GM12865 (cell line): ENCODE results near the gene SERGEF.
A peak's percentile ranks its signal among the peaks of the same experiment; 100 is the strongest.

Experiments used
- DNase-seq: peaks from one replicate; pipeline ENCODE4 v3.0.0; 2010; ENCODE audit warnings: low read depth
- H3K4me3 ChIP-seq: 2 replicates; pipeline ENCODE4 v1.5.1; 2011; ENCODE audit warnings: mild to moderate bottlenecking, low read depth, low read length, control low read depth
- TF ChIP-seq, protein P1 (sequence below): IDR thresholded peaks from 2 replicates; pipeline ENCODE4 v1.5.1; 2011; ENCODE audit warnings: low read length, control low read depth, low read depth, inconsistent platforms; ENCODE audit not compliant: insufficient read depth; ENCODE audit errors: missing control alignments

The SERGEF gene

DNA sequence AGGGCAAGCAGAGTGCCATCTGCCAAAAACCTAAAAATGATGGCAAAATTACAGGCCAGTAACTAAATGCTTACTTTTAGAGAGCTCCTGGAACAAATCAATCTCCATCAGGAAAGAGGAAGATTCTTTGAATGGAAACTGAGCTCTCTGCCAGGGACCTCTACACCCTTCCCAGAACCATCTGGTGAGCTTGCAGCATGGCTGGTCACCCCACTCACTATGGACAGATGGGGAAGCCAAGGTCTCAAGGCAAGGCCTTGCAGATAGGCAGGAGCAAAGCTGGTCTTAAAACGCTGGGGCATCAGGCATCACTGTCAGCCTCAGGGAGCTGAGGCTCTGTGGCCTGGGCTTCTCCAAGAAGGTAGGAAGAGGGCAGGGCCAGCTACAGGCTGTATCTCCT lies 36.2 kb downstream of the SERGEF start:
- TF ChIP-seq, protein P1, sequence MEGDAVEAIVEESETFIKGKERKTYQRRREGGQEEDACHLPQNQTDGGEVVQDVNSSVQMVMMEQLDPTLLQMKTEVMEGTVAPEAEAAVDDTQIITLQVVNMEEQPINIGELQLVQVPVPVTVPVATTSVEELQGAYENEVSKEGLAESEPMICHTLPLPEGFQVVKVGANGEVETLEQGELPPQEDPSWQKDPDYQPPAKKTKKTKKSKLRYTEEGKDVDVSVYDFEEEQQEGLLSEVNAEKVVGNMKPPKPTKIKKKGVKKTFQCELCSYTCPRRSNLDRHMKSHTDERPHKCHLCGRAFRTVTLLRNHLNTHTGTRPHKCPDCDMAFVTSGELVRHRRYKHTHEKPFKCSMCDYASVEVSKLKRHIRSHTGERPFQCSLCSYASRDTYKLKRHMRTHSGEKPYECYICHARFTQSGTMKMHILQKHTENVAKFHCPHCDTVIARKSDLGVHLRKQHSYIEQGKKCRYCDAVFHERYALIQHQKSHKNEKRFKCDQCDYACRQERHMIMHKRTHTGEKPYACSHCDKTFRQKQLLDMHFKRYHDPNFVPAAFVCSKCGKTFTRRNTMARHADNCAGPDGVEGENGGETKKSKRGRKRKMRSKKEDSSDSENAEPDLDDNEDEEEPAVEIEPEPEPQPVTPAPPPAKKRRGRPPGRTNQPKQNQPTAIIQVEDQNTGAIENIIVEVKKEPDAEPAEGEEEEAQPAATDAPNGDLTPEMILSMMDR = no peak
- no peak overlapping the region for H3K4me3 ChIP-seq
- no peak for DNase-seq

DNA sequence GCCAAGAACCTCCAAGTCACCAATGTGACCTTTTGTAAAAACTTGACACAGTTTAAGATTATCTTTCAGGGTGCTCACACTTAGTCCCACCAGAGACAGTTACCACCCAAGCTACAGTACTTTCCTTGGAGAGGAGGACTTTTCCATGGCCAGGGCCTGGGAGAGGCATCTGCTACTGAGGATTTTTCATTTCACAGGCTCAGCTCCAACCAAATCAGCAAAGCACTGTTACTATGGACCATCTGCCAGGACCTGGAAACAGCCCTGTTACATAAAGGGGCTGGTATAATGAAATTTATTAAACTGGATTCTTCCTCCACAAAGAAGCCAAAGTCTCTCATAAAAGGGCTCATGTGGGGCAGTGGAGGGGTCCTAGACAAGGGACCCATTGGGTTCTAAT lies 38.6 kb downstream of the SERGEF start:
- H3K4me3 ChIP-seq = no peak overlapping the region
- TF ChIP-seq, protein P1 = no peak
- no peak for DNase-seq

DNA sequence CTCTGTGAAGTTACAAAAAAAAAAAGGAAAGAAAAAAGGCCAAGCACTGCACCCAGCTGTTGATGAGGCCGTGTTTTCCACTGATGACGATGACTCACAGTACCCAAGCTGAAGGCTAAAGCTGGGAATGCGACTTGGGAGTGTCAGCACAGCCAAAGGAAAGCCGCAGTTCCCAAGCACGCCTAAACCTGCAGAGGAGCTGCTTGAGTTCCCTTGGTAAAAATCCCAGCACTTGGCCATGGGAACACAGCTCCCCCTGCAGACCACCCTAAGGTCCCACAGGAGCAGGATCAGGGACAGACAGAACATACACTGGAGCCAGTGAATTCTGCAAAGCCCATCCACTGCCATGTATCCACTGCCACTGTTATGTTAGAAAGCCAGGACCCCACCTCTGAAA lies 39.9 kb downstream of the SERGEF start:
- DNase-seq = peak; percentile 20
- no peak overlapping the region for H3K4me3 ChIP-seq
- TF ChIP-seq, protein P1 = peak; percentile 40

DNA sequence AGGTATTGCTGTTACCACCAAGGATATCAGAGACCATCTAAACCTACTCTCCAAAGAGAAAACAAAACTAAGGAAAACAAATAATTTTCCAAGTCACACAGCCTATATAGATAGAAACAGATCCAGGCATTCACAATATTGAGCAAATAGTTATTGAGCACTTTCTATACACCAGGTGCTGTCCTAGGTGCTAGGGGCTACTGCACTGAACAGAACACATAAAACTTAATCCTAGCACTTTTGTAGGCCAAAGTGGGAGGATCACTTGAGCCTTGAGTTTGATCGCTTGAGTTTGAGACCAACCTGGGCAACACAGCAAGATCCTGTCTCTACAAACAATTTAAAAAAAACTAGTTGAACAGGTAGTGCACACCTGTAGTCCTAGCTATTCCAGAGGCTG lies 44.6 kb downstream of the SERGEF start:
- DNase-seq = no peak
- TF ChIP-seq, protein P1 = no peak
- H3K4me3 ChIP-seq = no peak overlapping the region

DNA sequence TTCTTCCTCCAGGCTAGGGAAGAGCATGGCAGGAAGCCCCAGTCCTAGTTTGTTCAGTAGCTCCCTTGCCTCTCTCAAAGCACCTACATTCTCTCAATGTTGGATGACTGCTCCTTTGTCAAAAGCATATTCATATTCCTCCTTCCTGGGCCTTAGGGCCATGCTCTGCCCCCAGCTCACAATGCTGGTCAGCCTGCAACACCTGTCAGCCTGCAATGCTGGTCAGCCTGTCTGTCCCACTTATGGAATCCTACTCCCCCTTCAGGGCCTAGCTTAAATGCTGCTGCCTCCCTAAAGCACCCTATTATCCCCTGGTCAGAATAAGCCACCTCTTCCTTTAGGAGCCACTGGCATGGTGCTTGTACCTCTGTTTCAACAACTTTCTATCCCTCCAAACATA lies 45.2 kb downstream of the SERGEF start:
- no peak for DNase-seq
- H3K4me3 ChIP-seq = no peak overlapping the region
- TF ChIP-seq, protein P1 = no peak

DNA sequence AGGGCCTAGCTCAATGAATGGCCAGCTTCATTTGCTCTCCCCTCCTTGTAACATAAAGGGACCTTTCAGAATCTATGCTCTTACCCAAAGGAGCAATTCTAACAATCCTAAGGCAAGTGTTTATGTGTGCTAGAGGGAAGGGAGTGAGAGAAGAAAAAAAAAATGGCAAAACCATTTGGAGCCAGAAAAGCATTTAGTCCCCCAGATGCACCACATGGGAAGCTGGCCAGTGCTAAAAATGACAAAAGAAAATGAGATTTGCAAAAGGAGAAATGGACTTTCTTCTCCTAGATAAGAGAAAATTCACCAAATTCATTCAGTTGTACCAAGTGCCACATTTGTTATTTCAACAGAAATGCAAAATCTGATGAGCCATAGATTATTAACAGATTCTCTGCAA lies 52.8 kb downstream of the SERGEF start:
- TF ChIP-seq, protein P1 = no peak

DNA sequence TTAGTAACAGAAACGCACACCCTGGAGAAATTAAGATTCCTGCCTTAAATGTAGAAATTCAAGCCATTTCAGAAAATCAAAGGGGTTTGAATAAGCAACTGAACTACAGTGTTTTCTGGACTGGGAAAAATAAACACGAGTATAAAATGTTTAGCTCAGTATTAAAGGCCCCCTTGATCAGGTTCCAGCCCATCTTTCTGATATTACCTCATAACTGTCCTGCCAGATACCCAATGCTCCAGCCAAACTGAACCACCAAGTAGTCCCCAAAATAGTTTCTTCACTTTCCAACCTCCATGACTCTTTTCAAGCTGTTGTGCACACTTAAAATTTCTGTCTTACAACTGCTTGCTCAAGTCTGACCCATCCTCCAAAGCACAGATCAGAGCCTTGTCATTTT lies 54.4 kb downstream of the SERGEF start:
- H3K4me3 ChIP-seq = no peak overlapping the region
- TF ChIP-seq, protein P1 = no peak
- DNase-seq = no peak

More for the DNA sequence above, 52.8 kb downstream of the SERGEF start:
- DNase-seq = no peak
- no peak overlapping the region for H3K4me3 ChIP-seq
